Sigmoid colon (tissue), 7 donors: ENCODE measurements around the gene ASCL1. TPM values are rescaled to one million over a fixed set of nuclear protein-coding genes. Genes with fewer than 3 reads are reported as not detected.

Source experiments
- DNase-seq: peaks from one replicate; pipeline ENCODE4 v3.0.0-alpha.2; 2019
- H3K27ac ChIP-seq, 4 donors: fragments of 200-600 bp; sonication (generic); one replicate each; pipeline ENCODE4 v1.5.1; 2016 to 2019; ENCODE audit warnings: mild to moderate bottlenecking in 1 of 4
- H3K27me3 ChIP-seq, 3 donors: fragments of 200-600 bp; sonication (generic); one replicate each; pipeline ENCODE4 v1.5.1; 2019; ENCODE audit warnings: mild to moderate bottlenecking in 1 of 3
- H3K36me3 ChIP-seq, 4 donors: fragments of 200-600 bp; sonication (generic); one replicate each; pipeline ENCODE4 v1.5.1; 2016 to 2019
- H3K4me1 ChIP-seq, 4 donors: fragments of 200-600 bp; sonication (generic); one replicate each; pipeline ENCODE4 v1.5.1; 2017 to 2019
- H3K4me3 ChIP-seq, 4 donors: fragments of 200-600 bp; sonication (generic); one replicate each; pipeline ENCODE4 v1.5.1; 2017 to 2019; ENCODE audit warnings: mild to moderate bottlenecking in 2 of 4, moderate library complexity in 1 of 4
- H3K9me3 ChIP-seq, 4 donors: fragments of 200-600 bp in 3 of 4; sonication (generic) in 3 of 4; one replicate each; pipeline versions ENCODE4 v1.5.1 to v1.6.1; 2013 to 2019
- CTCF ChIP-seq, 4 experiments: fragments of 450-650 bp in 3 of 4; fragments of 200-600 bp in 1 of 4; IDR thresholded peaks; one replicate each; pipeline ENCODE4 v1.5.1; 2016 to 2019; ENCODE audit warnings: antibody characterized with exemption in 4 of 4, mild to moderate bottlenecking in 3 of 4, moderate library complexity in 2 of 4
- EP300 ChIP-seq, 4 donors: sonication (generic); formaldehyde crosslinking; IDR thresholded peaks; one replicate each; pipeline ENCODE4 v1.6.1; 2017; ENCODE audit warnings: antibody characterized with exemption in 4 of 4
- POLR2A ChIP-seq, 2 donors: fragments of 450-650 bp; IDR thresholded peaks; one replicate each; pipeline ENCODE4 v1.6.1; 2016; ENCODE audit warnings: antibody characterized with exemption in 2 of 2, mild to moderate bottlenecking in 2 of 2, moderate library complexity in 2 of 2
- POLR2AphosphoS5 ChIP-seq, 4 donors: sonication (generic); formaldehyde crosslinking; IDR thresholded peaks; one replicate each; pipeline ENCODE4 v1.6.1; 2017; ENCODE audit warnings: antibody characterized with exemption in 4 of 4
- WGBS, 2 donors: extraction: QIAGEN DNeasy Blood & Tissue Kit; methylation state at CpG; one replicate each; pipeline ENCODE4 v1.1.7; 2013; 5-methylcytosine and 5-hydroxymethylcytosine counted together
- intact Hi-C: fragments of 100-400 bp; cut with DNase I; formaldehyde crosslinking; loops from one replicate; pipeline ENCODE4 v1.15.1; 2023
- polyA plus RNA-seq, 3 donors: library from polyadenylated mRNA; stranded (reverse); fragments of 200-250 nt; gene quantifications; one replicate each; pipeline ENCODE4 v1.2.3, GENCODE V29; 2013
- total RNA-seq, 4 donors: library from RNA; depleted of rRNA; stranded (reverse); fragments of >200 nt; gene quantifications; one replicate each; pipeline ENCODE4 v1.1.0, GENCODE V29; 2016
- donor health status: healthy with polysubstance abuse.
- donor health status: Bipolar disorder and iron deficiency.
- donor health status: healthy.

ASCL1 gene
- total and polyA plus RNA-seq, 7 donors = under 0.01 to 0.60 (median 0.32) TPM; not detected in 3

GRCh38 chr12:102976609-102977280 lies 19.3 kb downstream of the ASCL1 start:
- DNase-seq = no peak
- Histone ChIP-seq H3K4me3 (no peak overlapping the region), H3K4me1 (no peaks in the 10 kb centered on the region), H3K36me3 (no peaks in the 10 kb centered on the region), H3K27ac (no peak overlapping the region), H3K27me3 (peaks cover 0 to 3% (median 0%) of the 10 kb centered on the region in 3 donors), H3K9me3 (no peaks in the 10 kb centered on the region)
- no peak for TF ChIP-seq POLR2A (IDR thresholded peaks at IDR 0.05)
- TF ChIP-seq POLR2AphosphoS5 (IDR thresholded peaks at IDR 0.05) = no peak
- WGBS, 2 donors = 38 to 52% methylated on average over 5 of the region's 5 CpGs
- intact Hi-C loops = no loop called here

- DNase-seq = no peak
- H3K27ac ChIP-seq = no peak overlapping the region
- 72 to 74% methylated on average over 16 of the region's 16 CpGs for WGBS, 2 donors
- no peaks in the 10 kb centered on the region for H3K36me3 ChIP-seq
- intact Hi-C loops = no loop called here
- no peak overlapping the region for H3K4me3 ChIP-seq
- H3K9me3 ChIP-seq = no peaks in the 10 kb centered on the region
- H3K4me1 ChIP-seq = no peaks in the 10 kb centered on the region
- H3K27me3 ChIP-seq = no peaks in the 10 kb centered on the region
- no peak for TF ChIP-seq POLR2A (IDR thresholded peaks at IDR 0.05)
- no peak for TF ChIP-seq EP300 (IDR thresholded peaks at IDR 0.05)
Measured at GRCh38 chr12:102977945-102978706, 20.7 kb downstream of the ASCL1 start.

GRCh38 chr12:102980350-102980749 lies 22.9 kb downstream of the ASCL1 start:
- H3K4me1 ChIP-seq = no peaks in the 10 kb centered on the region
- no peak overlapping the region for H3K27ac ChIP-seq
- DNase-seq = no peak
- H3K36me3 ChIP-seq = no peaks in the 10 kb centered on the region
- TF ChIP-seq EP300 (IDR thresholded peaks at IDR 0.05) (no peak), POLR2AphosphoS5 (IDR thresholded peaks at IDR 0.05) (no peak), POLR2A (IDR thresholded peaks at IDR 0.05) (no peak), CTCF (IDR thresholded peaks at IDR 0.05) (no peak)
- H3K27me3 ChIP-seq = no peaks in the 10 kb centered on the region
- 96 to 98% methylated on average over 1 of the region's 1 CpG for whole genome bisulfite sequencing, 2 donors
- H3K4me3 ChIP-seq = no peak overlapping the region
- intact Hi-C loops = no loop called here
- no peaks in the 10 kb centered on the region for H3K9me3 ChIP-seq

GRCh38 chr12:102990419-102990818 lies 32.9 kb downstream of the ASCL1 start:
- Histone ChIP-seq H3K9me3 (no peaks in the 10 kb centered on the region), H3K4me1 (no peaks in the 10 kb centered on the region), H3K27me3 (no peaks in the 10 kb centered on the region), H3K36me3 (no peaks in the 10 kb centered on the region), H3K4me3 (no peak overlapping the region), H3K27ac (no peak overlapping the region)
- intact Hi-C loops = no loop called here
- DNase-seq = no peak
- TF ChIP-seq EP300 (IDR thresholded peaks at IDR 0.05) (no peak), POLR2A (IDR thresholded peaks at IDR 0.05) (no peak), CTCF (IDR thresholded peaks at IDR 0.05) (no peak), POLR2AphosphoS5 (IDR thresholded peaks at IDR 0.05) (no peak)
- 51 to 78% methylated on average over 2 of the region's 2 CpGs for WGBS, 2 donors

- intact Hi-C loops = no loop called here
Measured at GRCh38 chr12:102992297-102992696, 34.8 kb downstream of the ASCL1 start.

More at GRCh38 chr12:102992297-102992696, 34.8 kb downstream of the ASCL1 start:
- Histone ChIP-seq H3K9me3 (no peaks in the 10 kb centered on the region), H3K27me3 (no peaks in the 10 kb centered on the region), H3K4me1 (no peaks in the 10 kb centered on the region), H3K36me3 (no peaks in the 10 kb centered on the region), H3K4me3 (no peak overlapping the region), H3K27ac (no peak overlapping the region)
- DNase-seq = no peak
- TF ChIP-seq CTCF (IDR thresholded peaks at IDR 0.05) (no peak), POLR2AphosphoS5 (IDR thresholded peaks at IDR 0.05) (no peak), POLR2A (IDR thresholded peaks at IDR 0.05) (no peak), EP300 (IDR thresholded peaks at IDR 0.05) (no peak)
- 34 to 47% methylated on average over 5 of the region's 5 CpGs for WGBS, 2 donors
